Hepatocyte (in vitro differentiated cells): ENCODE results near the gene SLAMF7. TPM values are rescaled to one million over a fixed set of nuclear protein-coding genes. Genes with fewer than 3 reads are reported as not detected.

Source experiments
- DNase-seq: peaks from one replicate; pipeline ENCODE4 v3.0.0-alpha.2; 2016; ENCODE audit warnings: low spot score
- H2AFZ ChIP-seq: fragments of 200-600 bp; sonication (generic); 2 replicates; pipeline ENCODE4 v1.6.0; 2016; ENCODE audit warnings: antibody characterized with exemption, mild to moderate bottlenecking
- H3K27ac ChIP-seq: fragments of 200-600 bp; sonication (generic); 2 replicates; pipeline ENCODE4 v1.5.1; 2016; ENCODE audit warnings: mild to moderate bottlenecking
- H3K27me3 ChIP-seq: fragments of 200-600 bp; sonication (generic); 2 replicates; pipeline ENCODE4 v1.6.1; 2016
- H3K36me3 ChIP-seq: fragments of 200-600 bp; sonication (generic); replicated peaks from 2 replicates; pipeline ENCODE4 v1.5.1; 2016; ENCODE audit warnings: low read depth; ENCODE audit not compliant: insufficient read depth
- H3K4me1 ChIP-seq: fragments of 200-600 bp; sonication (generic); 2 replicates; pipeline ENCODE4 v1.5.1; 2016; ENCODE audit warnings: mild to moderate bottlenecking, moderate library complexity; ENCODE audit not compliant: insufficient read depth
- H3K4me2 ChIP-seq: fragments of 200-600 bp; sonication (generic); 2 replicates; pipeline ENCODE4 v1.6.0; 2016
- H3K4me3 ChIP-seq: fragments of 200-600 bp; sonication (generic); 2 replicates; pipeline ENCODE4 v1.5.1; 2016; ENCODE audit warnings: mild to moderate bottlenecking
- H3K79me2 ChIP-seq: fragments of 200-600 bp; sonication (generic); 2 replicates; pipeline ENCODE4 v1.6.0; 2017; ENCODE audit warnings: mild to moderate bottlenecking
- H3K9me2 ChIP-seq: fragments of 200-600 bp; sonication (generic); replicated peaks from 2 replicates; pipeline ENCODE4 v1.6.0; 2017; ENCODE audit warnings: mild to moderate bottlenecking; ENCODE audit not compliant: insufficient read depth
- H3K9me3 ChIP-seq: fragments of 200-600 bp; sonication (generic); 2 replicates; pipeline ENCODE4 v1.5.1; 2016; ENCODE audit warnings: low read depth, mild to moderate bottlenecking
- H4K20me1 ChIP-seq: fragments of 200-600 bp; sonication (generic); 2 replicates; pipeline ENCODE4 v1.6.0; 2016; ENCODE audit warnings: mild to moderate bottlenecking; ENCODE audit not compliant: insufficient read depth, poor library complexity, severe bottlenecking
- CTCF ChIP-seq: fragments of 200-600 bp; sonication (generic); IDR thresholded peaks from 2 replicates; pipeline ENCODE4 v1.5.1; 2016; ENCODE audit warnings: antibody characterized with exemption, mild to moderate bottlenecking; ENCODE audit not compliant: poor library complexity
- EZH2 ChIP-seq: fragments of 200-600 bp; sonication (generic); IDR thresholded peaks from 2 replicates; pipeline ENCODE4 v1.6.1; 2016; ENCODE audit warnings: antibody characterized with exemption, mild to moderate bottlenecking, borderline replicate concordance
- EZH2phosphoT487 ChIP-seq: fragments of 200-600 bp; sonication (generic); IDR thresholded peaks from one replicate; pipeline ENCODE4 v1.6.1; 2018; ENCODE audit warnings: antibody characterized with exemption, mild to moderate bottlenecking, low read depth, moderate library complexity; ENCODE audit not compliant: unreplicated experiment, severe bottlenecking
- WGBS: methylation state at CpG from one replicate; pipeline ENCODE4 v1.1.6; 2016; ENCODE audit warnings: low lambda C conversion rate; ENCODE audit errors: missing lambda C conversion rate; 5-methylcytosine and 5-hydroxymethylcytosine counted together
- polyA plus RNA-seq: library from polyadenylated mRNA; unstranded; fragments of >200 nt; fragmentation: Nextera tagmentation; extraction: Ambion mirVana; gene quantifications from 2 replicates; pipeline ENCODE4 v1.2.1, GENCODE V29; 2016
- total RNA-seq: library from RNA; depleted of rRNA; stranded (reverse); fragments of >200 nt; gene quantifications from 2 replicates; pipeline ENCODE4 v1.2.3, GENCODE V29; 2014

Gene SLAMF7
- total and polyA plus RNA-seq, 2 experiments from 2014 or later, result 0.07 TPM; not detected in 1

- no peak overlapping the region for H3K4me2 ChIP-seq
- WGBS, result 94% methylated on average over 1 of the region's 1 CpG
Measured at GRCh38 chr1:160748878-160749269, 9.8 kb downstream of the SLAMF7 start.

GRCh38 chr1:160750608-160751007 lies 11.6 kb downstream of the SLAMF7 start:
- Histone ChIP-seq H4K20me1 (no peaks in the 10 kb centered on the region), H3K4me1 (peaks cover 4% of the 10 kb centered on the region), H3K9me2 (no peaks in the 10 kb centered on the region), H3K27me3 (no peaks in the 10 kb centered on the region), H2AFZ (no peak overlapping the region), H3K79me2 (no peaks in the 10 kb centered on the region), H3K4me2 (no peak overlapping the region), H3K36me3 (no peaks in the 10 kb centered on the region), H3K27ac (no peak overlapping the region), H3K4me3 (no peak overlapping the region), H3K9me3 (no peaks in the 10 kb centered on the region)
- 92% methylated on average over 2 of the region's 2 CpGs for WGBS
- DNase-seq, result no peak
- no peak for TF ChIP-seq EZH2
- no peak for TF ChIP-seq CTCF
- no peak for TF ChIP-seq EZH2phosphoT487

More at GRCh38 chr1:160748878-160749269, 9.8 kb downstream of the SLAMF7 start:
- no peaks in the 10 kb centered on the region for H3K9me3 ChIP-seq
- no peak for DNase-seq
- TF ChIP-seq CTCF, result no peak
- no peak for TF ChIP-seq EZH2
- no peak for TF ChIP-seq EZH2phosphoT487
- no peak overlapping the region for H3K4me3 ChIP-seq
- peaks cover 4% of the 10 kb centered on the region for H3K4me1 ChIP-seq
- H3K27me3 ChIP-seq, result no peaks in the 10 kb centered on the region
- H2AFZ ChIP-seq, result no peak overlapping the region
- no peak overlapping the region for H3K27ac ChIP-seq
- no peaks in the 10 kb centered on the region for H3K36me3 ChIP-seq
- no peaks in the 10 kb centered on the region for H3K79me2 ChIP-seq
- H4K20me1 ChIP-seq, result no peaks in the 10 kb centered on the region
- no peaks in the 10 kb centered on the region for H3K9me2 ChIP-seq

- no peaks in the 10 kb centered on the region for H3K36me3 ChIP-seq
- TF ChIP-seq EZH2phosphoT487 (no peak), EZH2 (no peak), CTCF (no peak)
- DNase-seq, result no peak
- H3K4me2 ChIP-seq, result peak overlapping the region; percentile 63
- no peaks in the 10 kb centered on the region for H3K9me2 ChIP-seq
- peak overlapping the region; percentile 10 for H3K4me3 ChIP-seq
- H2AFZ ChIP-seq, result no peak overlapping the region
- H3K4me1 ChIP-seq, result peaks cover 4% of the 10 kb centered on the region
- no peaks in the 10 kb centered on the region for H4K20me1 ChIP-seq
- no peaks in the 10 kb centered on the region for H3K9me3 ChIP-seq
- H3K27ac ChIP-seq, result no peak overlapping the region
- H3K79me2 ChIP-seq, result no peaks in the 10 kb centered on the region
- no peaks in the 10 kb centered on the region for H3K27me3 ChIP-seq
- WGBS, result 70% methylated on average over 3 of the region's 3 CpGs
Measured at GRCh38 chr1:160752406-160752805, 13.4 kb downstream of the SLAMF7 start.

GRCh38 chr1:160752924-160753323 lies 13.9 kb downstream of the SLAMF7 start:
- TF ChIP-seq EZH2phosphoT487, result no peak
- no peak for TF ChIP-seq CTCF
- TF ChIP-seq EZH2, result no peak
- H3K4me3 ChIP-seq, result peak overlapping the region; percentile 10
- H3K79me2 ChIP-seq, result no peaks in the 10 kb centered on the region
- no peak overlapping the region for H2AFZ ChIP-seq
- no peaks in the 10 kb centered on the region for H3K9me3 ChIP-seq
- no peak overlapping the region for H3K27ac ChIP-seq
- H3K36me3 ChIP-seq, result no peaks in the 10 kb centered on the region
- 36% methylated on average over 5 of the region's 5 CpGs for WGBS
- no peaks in the 10 kb centered on the region for H3K27me3 ChIP-seq
- peaks cover 4% of the 10 kb centered on the region for H3K4me1 ChIP-seq
- H3K4me2 ChIP-seq, result peak overlapping the region; percentile 63
- no peaks in the 10 kb centered on the region for H3K9me2 ChIP-seq
- no peak for DNase-seq
- H4K20me1 ChIP-seq, result no peaks in the 10 kb centered on the region
